Measurements from ENCODE around the gene TESMIN. TPM values are rescaled to one million over a fixed set of nuclear protein-coding genes. Genes with fewer than 3 reads are reported as not detected.

The TESMIN gene
- total RNA-seq, 1 donor from 2014 or later: 0.56 TPM

- no peak for DNase-seq (ENCODE audit: extremely low spot score, unreplicated experiment)
- Mint-ChIP-seq H3K4me1 (ENCODE audit: unreplicated experiment) (peaks cover 16% of the 10 kb centered on the region), H3K4me3 (ENCODE audit: unreplicated experiment) (no peak overlapping the region), H3K27me3 (ENCODE audit: unreplicated experiment) (peaks cover 49% of the 10 kb centered on the region), H3K9me3 (ENCODE audit: unreplicated experiment) (no peaks in the 10 kb centered on the region), H3K36me3 (ENCODE audit: unreplicated experiment) (peaks cover 5% of the 10 kb centered on the region), H3K27ac (ENCODE audit: unreplicated experiment) (no peak overlapping the region)
- TF ChIP-seq, protein P1, sequence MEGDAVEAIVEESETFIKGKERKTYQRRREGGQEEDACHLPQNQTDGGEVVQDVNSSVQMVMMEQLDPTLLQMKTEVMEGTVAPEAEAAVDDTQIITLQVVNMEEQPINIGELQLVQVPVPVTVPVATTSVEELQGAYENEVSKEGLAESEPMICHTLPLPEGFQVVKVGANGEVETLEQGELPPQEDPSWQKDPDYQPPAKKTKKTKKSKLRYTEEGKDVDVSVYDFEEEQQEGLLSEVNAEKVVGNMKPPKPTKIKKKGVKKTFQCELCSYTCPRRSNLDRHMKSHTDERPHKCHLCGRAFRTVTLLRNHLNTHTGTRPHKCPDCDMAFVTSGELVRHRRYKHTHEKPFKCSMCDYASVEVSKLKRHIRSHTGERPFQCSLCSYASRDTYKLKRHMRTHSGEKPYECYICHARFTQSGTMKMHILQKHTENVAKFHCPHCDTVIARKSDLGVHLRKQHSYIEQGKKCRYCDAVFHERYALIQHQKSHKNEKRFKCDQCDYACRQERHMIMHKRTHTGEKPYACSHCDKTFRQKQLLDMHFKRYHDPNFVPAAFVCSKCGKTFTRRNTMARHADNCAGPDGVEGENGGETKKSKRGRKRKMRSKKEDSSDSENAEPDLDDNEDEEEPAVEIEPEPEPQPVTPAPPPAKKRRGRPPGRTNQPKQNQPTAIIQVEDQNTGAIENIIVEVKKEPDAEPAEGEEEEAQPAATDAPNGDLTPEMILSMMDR (IDR thresholded peaks at IDR 0.05): no peak
Measured at GRCh38 chr11:68663482-68664010, 87.8 kb downstream of the TESMIN start.

DNA sequence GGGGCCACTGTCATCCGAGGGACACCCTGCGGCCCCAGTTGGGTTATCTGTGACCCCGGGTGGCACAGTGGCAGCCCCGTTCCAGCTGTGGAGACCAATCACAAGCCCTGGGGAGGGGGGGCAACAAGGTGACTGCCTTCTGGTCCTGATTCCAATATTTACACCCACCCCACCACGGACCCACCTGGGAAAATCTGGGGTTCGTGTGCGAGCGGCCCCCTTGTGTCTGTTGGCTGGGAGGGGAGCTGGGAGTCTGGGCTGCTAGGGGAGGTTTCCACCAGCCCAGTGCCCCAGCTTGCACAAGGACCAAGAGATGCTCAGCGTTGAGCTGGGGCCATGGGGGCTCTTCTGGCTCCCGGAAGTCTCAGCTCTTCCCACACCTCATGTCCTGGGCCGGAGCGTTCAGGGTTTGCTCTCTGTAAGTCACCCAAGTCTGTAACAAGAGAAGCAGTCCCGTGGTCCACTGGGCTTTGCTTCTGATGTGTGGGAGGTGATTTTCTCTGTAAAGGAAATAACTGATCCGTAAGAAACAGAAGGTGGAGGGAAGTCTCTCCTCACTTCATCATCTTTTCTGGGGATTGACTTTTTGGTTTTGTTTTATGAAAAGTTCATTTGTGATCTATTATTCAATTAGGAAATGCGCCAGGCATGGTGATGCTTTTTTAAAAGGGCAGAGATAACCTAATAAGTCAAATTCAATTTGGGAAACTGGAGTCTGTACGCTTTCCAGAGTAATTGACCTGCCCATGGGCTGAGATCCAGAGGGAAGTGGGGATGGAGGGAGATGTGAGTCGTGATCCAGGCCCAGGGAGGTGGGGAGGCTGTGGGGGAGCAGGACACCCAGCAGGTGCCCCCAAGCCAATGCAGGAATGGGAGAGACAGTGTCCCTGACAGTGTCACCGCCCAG is 89.4 kb downstream of the TESMIN start:
- TF ChIP-seq, protein P1 (IDR thresholded peaks at IDR 0.05): no peak
- Mint-ChIP-seq H3K27me3 (ENCODE audit: unreplicated experiment) (peaks cover 46% of the 10 kb centered on the region), H3K9me3 (ENCODE audit: unreplicated experiment) (no peaks in the 10 kb centered on the region), H3K36me3 (ENCODE audit: unreplicated experiment) (peaks cover 5% of the 10 kb centered on the region), H3K4me3 (ENCODE audit: unreplicated experiment) (no peak overlapping the region), H3K4me1 (ENCODE audit: unreplicated experiment) (peaks cover 23% of the 10 kb centered on the region), H3K27ac (ENCODE audit: unreplicated experiment) (no peak overlapping the region)
- DNase-seq (ENCODE audit: extremely low spot score, unreplicated experiment): no peak

- Mint-ChIP-seq H3K27me3 (ENCODE audit: unreplicated experiment) (peaks cover 40% of the 10 kb centered on the region), H3K4me3 (ENCODE audit: unreplicated experiment) (no peak overlapping the region), H3K9me3 (ENCODE audit: unreplicated experiment) (no peaks in the 10 kb centered on the region), H3K27ac (ENCODE audit: unreplicated experiment) (no peak overlapping the region), H3K4me1 (ENCODE audit: unreplicated experiment) (peaks cover 23% of the 10 kb centered on the region), H3K36me3 (ENCODE audit: unreplicated experiment) (peaks cover 5% of the 10 kb centered on the region)
- no peak for DNase-seq (ENCODE audit: extremely low spot score, unreplicated experiment)
- TF ChIP-seq, protein P1 (IDR thresholded peaks at IDR 0.05): no peak
Measured at GRCh38 chr11:68661014-68661413, 90.3 kb downstream of the TESMIN start.

DNA sequence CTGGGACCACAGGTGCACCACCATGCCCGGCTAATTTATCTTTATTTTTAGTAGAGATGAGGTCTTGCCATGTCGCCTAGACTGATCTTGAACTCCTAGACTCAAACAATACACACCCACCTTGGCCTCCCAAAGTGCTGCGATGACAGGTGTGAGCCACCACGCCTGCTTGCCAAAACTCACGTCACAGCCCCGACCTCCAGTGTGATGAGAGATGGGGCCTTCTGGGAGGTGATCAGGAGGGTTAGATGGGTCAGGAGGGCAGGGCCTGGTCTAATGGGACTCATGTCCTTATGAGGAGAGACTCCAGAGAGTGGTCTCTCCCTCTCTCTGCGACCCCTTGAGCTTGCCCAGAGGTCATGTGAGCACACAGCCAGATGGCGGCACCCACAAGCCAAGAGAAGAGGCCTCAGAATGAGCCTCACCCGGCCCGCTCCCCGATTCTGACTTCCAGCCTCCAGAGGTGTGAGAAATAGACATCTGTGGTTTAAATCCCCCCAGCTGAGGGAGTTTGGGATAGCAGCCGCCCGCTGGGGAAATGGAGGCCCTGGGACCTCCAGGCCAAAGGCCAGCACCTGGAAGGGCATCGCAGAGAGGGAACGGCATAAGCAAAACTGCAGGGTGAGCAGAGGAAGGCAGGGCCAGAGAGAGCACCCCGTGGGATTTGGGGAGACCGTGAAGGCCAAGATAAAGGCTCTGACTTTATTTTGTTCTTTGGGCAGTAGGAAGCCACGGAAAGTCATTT is 91.1 kb downstream of the TESMIN start:
- no peak for DNase-seq (ENCODE audit: extremely low spot score, unreplicated experiment)
- TF ChIP-seq, protein P1 (IDR thresholded peaks at IDR 0.05): no peak
- Mint-ChIP-seq H3K4me3 (ENCODE audit: unreplicated experiment) (no peak overlapping the region), H3K36me3 (ENCODE audit: unreplicated experiment) (peaks cover 5% of the 10 kb centered on the region), H3K9me3 (ENCODE audit: unreplicated experiment) (no peaks in the 10 kb centered on the region), H3K27ac (ENCODE audit: unreplicated experiment) (no peak overlapping the region), H3K27me3 (ENCODE audit: unreplicated experiment) (peaks cover 43% of the 10 kb centered on the region), H3K4me1 (ENCODE audit: unreplicated experiment) (peaks cover 23% of the 10 kb centered on the region)
